GM19025 (cell line): ENCODE data around the gene PTP4A2.

Source experiments
- ATAC-seq: cut with Tn5 transposase; IDR thresholded peaks from one replicate; pipeline ENCODE4 v1.9.1; 2021; ENCODE audit warnings: mild to moderate bottlenecking, low read depth, moderate library complexity; ENCODE audit not compliant: unreplicated experiment

PTP4A2 gene

GRCh38 chr1:31866450-31867032, 71.6 kb downstream of the PTP4A2 start:
- ATAC-seq = no peak

GRCh38 chr1:31865728-31866449, 72.3 kb downstream of the PTP4A2 start:
- no peak for ATAC-seq

GRCh38 chr1:31862071-31862470, 76.1 kb downstream of the PTP4A2 start:
- no peak for ATAC-seq

- no peak for ATAC-seq
Measured at GRCh38 chr1:31861346-31861745, 76.8 kb downstream of the PTP4A2 start.

GRCh38 chr1:31860581-31860980, 77.6 kb downstream of the PTP4A2 start:
- ATAC-seq = no peak

- no peak for ATAC-seq
Measured at GRCh38 chr1:31859719-31860118, 78.4 kb downstream of the PTP4A2 start.

GRCh38 chr1:31859044-31859443, 79.1 kb downstream of the PTP4A2 start:
- ATAC-seq = no peak

- no peak for ATAC-seq
Measured at GRCh38 chr1:31857863-31858262, 80.3 kb downstream of the PTP4A2 start.
